Effector memory CD4-positive, alpha-beta T cell (primary cell): ENCODE measurements around the gene MAPK14.

Experiments
- DNase-seq, 3 donors: peaks; one replicate each; pipeline ENCODE4 v3.0.0-alpha.2; 2020
- H3K27ac ChIP-seq: 2 replicates; pipeline ENCODE4 v1.7.0; 2013; ENCODE audit warnings: mild to moderate bottlenecking, low read length, moderate library complexity; ENCODE audit not compliant: insufficient read depth, poor library complexity, severe bottlenecking
- H3K27me3 ChIP-seq: replicated peaks from 2 replicates; pipeline ENCODE4 v1.7.0; 2013; ENCODE audit warnings: mild to moderate bottlenecking, low read length; ENCODE audit not compliant: insufficient read depth, control insufficient read depth, poor library complexity, severe bottlenecking
- H3K36me3 ChIP-seq: 2 replicates; pipeline ENCODE4 v1.7.0; 2013; ENCODE audit warnings: mild to moderate bottlenecking, low read length, moderate library complexity; ENCODE audit not compliant: control insufficient read depth, insufficient read depth
- H3K4me1 ChIP-seq: 2 replicates; pipeline ENCODE4 v1.7.0; 2013; ENCODE audit warnings: low read length, mild to moderate bottlenecking; ENCODE audit not compliant: control insufficient read depth, insufficient read depth, poor library complexity, severe bottlenecking
- H3K4me3 ChIP-seq: 2 replicates; pipeline ENCODE4 v1.7.0; 2013; ENCODE audit warnings: low read length, low read depth, mild to moderate bottlenecking; ENCODE audit not compliant: insufficient read depth, poor library complexity, severe bottlenecking
- H3K9me3 ChIP-seq: 2 replicates; pipeline ENCODE4 v1.7.0; 2013; ENCODE audit warnings: mild to moderate bottlenecking, low read length, moderate library complexity; ENCODE audit not compliant: control insufficient read depth

The MAPK14 gene

GRCh38 chr6:36033935-36034334 is 6.3 kb downstream of the MAPK14 start:
- no peaks in the 10 kb centered on the region for H3K9me3 ChIP-seq
- H3K27ac ChIP-seq: no peak overlapping the region
- no peak for DNase-seq
- no peaks in the 10 kb centered on the region for H3K36me3 ChIP-seq
- H3K4me3 ChIP-seq: no peak overlapping the region
- H3K27me3 ChIP-seq: no peaks in the 10 kb centered on the region
- peaks cover 22% of the 10 kb centered on the region for H3K4me1 ChIP-seq

DNA sequence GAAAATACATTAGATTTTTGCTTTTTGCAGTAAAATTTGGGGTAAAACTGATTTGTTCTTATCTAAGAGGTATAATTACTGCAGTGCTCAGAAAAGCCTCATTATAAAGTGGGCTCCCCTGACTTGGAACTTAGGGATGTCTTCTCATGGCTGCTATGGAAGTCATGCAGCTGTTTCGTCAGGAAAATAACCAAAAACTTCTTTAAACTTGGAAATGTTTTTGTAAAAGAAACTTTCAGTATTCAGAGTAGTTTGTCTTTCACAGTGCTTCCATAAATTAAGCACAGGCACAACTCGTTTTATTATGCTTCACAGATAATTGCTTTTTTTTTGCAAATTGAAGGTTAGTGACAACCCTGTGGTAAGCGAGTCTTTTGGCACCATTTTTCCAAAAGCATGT is 6.8 kb downstream of the MAPK14 start:
- Histone ChIP-seq H3K36me3 (no peaks in the 10 kb centered on the region), H3K4me1 (peaks cover 25% of the 10 kb centered on the region), H3K4me3 (no peak overlapping the region), H3K9me3 (no peaks in the 10 kb centered on the region), H3K27ac (no peak overlapping the region), H3K27me3 (no peaks in the 10 kb centered on the region)
- DNase-seq: no peak

DNA sequence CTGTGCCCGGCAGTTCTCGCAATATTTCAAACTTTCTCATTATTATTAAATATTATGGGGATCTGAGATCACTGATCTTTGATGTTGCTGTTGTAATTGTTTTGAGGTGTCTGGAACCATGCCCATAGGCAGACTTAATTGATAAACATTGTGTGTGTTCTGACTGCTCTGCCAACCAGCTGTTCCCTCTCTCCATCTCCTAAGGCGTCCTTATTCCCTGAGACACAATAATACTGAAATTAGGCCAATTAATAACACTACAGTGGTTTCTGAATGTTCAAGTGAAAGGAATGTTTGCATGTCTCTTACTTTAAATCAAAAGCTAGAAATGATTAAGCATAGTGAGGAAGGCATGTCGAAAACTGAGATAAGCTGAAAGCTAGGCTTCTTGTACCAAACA is 7.6 kb downstream of the MAPK14 start:
- Histone ChIP-seq H3K27ac (no peak overlapping the region), H3K36me3 (no peaks in the 10 kb centered on the region), H3K4me3 (no peak overlapping the region), H3K9me3 (no peaks in the 10 kb centered on the region), H3K4me1 (peaks cover 21% of the 10 kb centered on the region), H3K27me3 (no peaks in the 10 kb centered on the region)
- no peak for DNase-seq

GRCh38 chr6:36038120-36038876 is 10.7 kb downstream of the MAPK14 start:
- H3K36me3 ChIP-seq: no peaks in the 10 kb centered on the region
- no peaks in the 10 kb centered on the region for H3K27me3 ChIP-seq
- H3K4me3 ChIP-seq: no peak overlapping the region
- no peak for DNase-seq
- no peak overlapping the region for H3K27ac ChIP-seq
- H3K9me3 ChIP-seq: no peaks in the 10 kb centered on the region
- H3K4me1 ChIP-seq: peaks cover 17% of the 10 kb centered on the region

DNA sequence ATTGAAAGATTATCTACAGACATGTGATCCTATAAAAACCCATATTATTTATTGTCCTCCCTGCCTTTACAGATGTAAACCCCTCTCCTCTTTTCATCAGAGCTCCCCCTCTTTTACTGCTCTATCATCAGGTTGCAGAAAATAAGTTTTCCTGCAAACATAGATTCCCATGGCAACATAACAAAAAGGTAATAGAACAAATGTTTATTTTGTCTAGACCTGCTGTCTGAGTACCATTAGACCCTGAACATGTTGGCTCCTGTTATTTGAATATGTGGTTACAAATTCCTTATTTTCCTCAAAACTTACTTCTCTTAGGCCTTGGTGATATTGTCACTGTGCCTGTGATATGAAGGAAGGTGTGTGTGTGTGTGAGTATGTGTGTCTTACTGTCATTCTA is 11.5 kb downstream of the MAPK14 start:
- Histone ChIP-seq H3K27me3 (no peaks in the 10 kb centered on the region), H3K4me3 (no peak overlapping the region), H3K27ac (no peak overlapping the region), H3K36me3 (no peaks in the 10 kb centered on the region), H3K4me1 (peaks cover 12% of the 10 kb centered on the region), H3K9me3 (no peaks in the 10 kb centered on the region)
- DNase-seq: no peak

- no peaks in the 10 kb centered on the region for H3K9me3 ChIP-seq
- no peak overlapping the region for H3K27ac ChIP-seq
- no peaks in the 10 kb centered on the region for H3K36me3 ChIP-seq
- no peaks in the 10 kb centered on the region for H3K27me3 ChIP-seq
- peaks cover 10% of the 10 kb centered on the region for H3K4me1 ChIP-seq
- no peak overlapping the region for H3K4me3 ChIP-seq
- no peak for DNase-seq
Measured at GRCh38 chr6:36040958-36041357, 13.3 kb downstream of the MAPK14 start.

GRCh38 chr6:36042618-36043260 is 15.1 kb downstream of the MAPK14 start:
- Histone ChIP-seq H3K4me1 (peaks cover 13% of the 10 kb centered on the region), H3K9me3 (no peaks in the 10 kb centered on the region), H3K27ac (no peak overlapping the region), H3K36me3 (no peaks in the 10 kb centered on the region), H3K27me3 (no peaks in the 10 kb centered on the region), H3K4me3 (no peak overlapping the region)
- no peak for DNase-seq

- Histone ChIP-seq H3K27ac (no peak overlapping the region), H3K36me3 (no peaks in the 10 kb centered on the region), H3K4me3 (no peak overlapping the region), H3K9me3 (no peaks in the 10 kb centered on the region), H3K4me1 (peaks cover 14% of the 10 kb centered on the region), H3K27me3 (no peaks in the 10 kb centered on the region)
- no peak for DNase-seq
Measured at GRCh38 chr6:36049582-36049981, 22.0 kb downstream of the MAPK14 start.

DNA sequence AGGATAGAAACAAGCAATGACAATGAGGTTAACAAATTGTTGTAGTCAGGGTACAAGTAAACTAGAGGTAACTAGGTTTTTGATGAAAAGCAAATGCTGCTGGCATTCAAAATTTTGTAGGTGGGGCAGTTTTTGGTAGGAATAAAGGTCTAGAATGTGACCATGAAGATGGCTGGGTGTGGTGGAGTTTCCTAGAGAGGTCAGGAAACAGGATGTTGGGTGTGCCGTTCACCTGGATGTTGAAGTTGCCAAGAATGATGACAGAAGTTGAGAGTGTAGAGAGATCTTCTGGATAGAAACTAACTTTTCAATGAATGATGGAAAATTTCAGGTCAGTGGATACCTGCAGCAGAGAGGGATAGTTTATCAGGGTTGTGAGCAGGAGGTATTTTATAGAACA is 22.7 kb downstream of the MAPK14 start:
- Histone ChIP-seq H3K27ac (no peak overlapping the region), H3K9me3 (no peaks in the 10 kb centered on the region), H3K4me3 (no peak overlapping the region), H3K36me3 (no peaks in the 10 kb centered on the region), H3K27me3 (no peaks in the 10 kb centered on the region), H3K4me1 (peaks cover 14% of the 10 kb centered on the region)
- DNase-seq: no peak

- peaks cover 14% of the 10 kb centered on the region for H3K4me1 ChIP-seq
- no peak overlapping the region for H3K4me3 ChIP-seq
- no peak overlapping the region for H3K27ac ChIP-seq
- no peaks in the 10 kb centered on the region for H3K9me3 ChIP-seq
- no peaks in the 10 kb centered on the region for H3K36me3 ChIP-seq
- no peaks in the 10 kb centered on the region for H3K27me3 ChIP-seq
- DNase-seq: no peak
Measured at GRCh38 chr6:36050947-36051710, 23.5 kb downstream of the MAPK14 start.
